Osteoblast (primary cell): ENCODE measurements around the gene SNTG2. TPM values are rescaled to one million over a fixed set of nuclear protein-coding genes. Genes with fewer than 3 reads are reported as not detected.

ENCODE experiments used
- DNase-seq: peaks from one replicate; pipeline ENCODE4 v3.0.0; 2011; ENCODE audit warnings: low spot score, mixed read lengths; ENCODE audit not compliant: insufficient read length; ENCODE audit errors: missing footprints
- H2AFZ ChIP-seq: 2 replicates; pipeline ENCODE4 v1.6.0; 2011; ENCODE audit warnings: mild to moderate bottlenecking, low read length
- H3K27ac ChIP-seq: 2 replicates; pipeline ENCODE4 v1.5.1; 2011; ENCODE audit warnings: mild to moderate bottlenecking, low read depth, low read length, moderate library complexity
- H3K27me3 ChIP-seq: 2 replicates; pipeline ENCODE4 v1.6.0; 2012; ENCODE audit warnings: mild to moderate bottlenecking, control low read depth, inconsistent platforms, low read length, moderate library complexity; ENCODE audit not compliant: insufficient read depth
- H3K36me3 ChIP-seq: 2 replicates; pipeline ENCODE4 v1.5.1; 2011; ENCODE audit warnings: mild to moderate bottlenecking, low read length, control low read depth, moderate library complexity; ENCODE audit not compliant: insufficient read depth
- H3K4me1 ChIP-seq: 2 replicates; pipeline ENCODE4 v1.5.1; 2011; ENCODE audit warnings: mild to moderate bottlenecking, low read length, control low read depth, moderate library complexity; ENCODE audit not compliant: insufficient read depth
- H3K4me2 ChIP-seq: 2 replicates; pipeline ENCODE4 v1.6.0; 2011; ENCODE audit warnings: mild to moderate bottlenecking, low read length; ENCODE audit not compliant: insufficient read depth
- H3K4me3 ChIP-seq: fragments of 200-600 bp; sonication (generic); 3 replicates; pipeline ENCODE4 v1.5.1; 2012; ENCODE audit warnings: mild to moderate bottlenecking, low read length, inconsistent platforms; ENCODE audit not compliant: insufficient read depth
- H3K79me2 ChIP-seq: 2 replicates; pipeline ENCODE4 v1.6.0; 2012; ENCODE audit warnings: mild to moderate bottlenecking, low read length, control low read depth, inconsistent platforms; ENCODE audit not compliant: insufficient read depth
- H3K9me3 ChIP-seq: 2 replicates; pipeline ENCODE4 v1.5.1; 2011; ENCODE audit warnings: low read depth, low read length, control low read depth
- H4K20me1 ChIP-seq: 2 replicates; pipeline ENCODE4 v1.6.0; 2012; ENCODE audit warnings: mild to moderate bottlenecking, low read length, control low read depth; ENCODE audit not compliant: insufficient read depth
- CTCF ChIP-seq: IDR thresholded peaks from 2 replicates; pipeline ENCODE4 v1.5.1; 2011; ENCODE audit warnings: mild to moderate bottlenecking, low read depth, low read length, moderate library complexity; ENCODE audit errors: extremely low read depth
- total RNA-seq: library from RNA; depleted of rRNA; stranded (reverse); fragments of >200 nt; gene quantifications from 2 replicates; pipeline ENCODE4 v1.2.3, GENCODE V29; 2012

SNTG2 gene
- total RNA-seq, 1 donor = 1.4 TPM

GRCh38 chr2:1141079-1141478 lies 190.4 kb downstream of the SNTG2 start:
- no peak for TF ChIP-seq CTCF

GRCh38 chr2:1143129-1143528 lies 192.5 kb downstream of the SNTG2 start:
- TF ChIP-seq CTCF = no peak
- Histone ChIP-seq H3K27ac (no peak overlapping the region), H3K4me3 (no peak overlapping the region)

More at GRCh38 chr2:1141079-1141478, 190.4 kb downstream of the SNTG2 start:
- Histone ChIP-seq H3K27me3 (no peaks in the 10 kb centered on the region), H4K20me1 (no peaks in the 10 kb centered on the region), H3K4me1 (no peaks in the 10 kb centered on the region), H3K36me3 (no peaks in the 10 kb centered on the region), H3K27ac (no peak overlapping the region), H3K9me3 (no peaks in the 10 kb centered on the region), H3K4me3 (no peak overlapping the region), H3K4me2 (no peak overlapping the region), H3K79me2 (no peaks in the 10 kb centered on the region), H2AFZ (no peak overlapping the region)
- no peak for DNase-seq

GRCh38 chr2:1147873-1148612 lies 197.4 kb downstream of the SNTG2 start:
- Histone ChIP-seq H2AFZ (no peak overlapping the region), H3K79me2 (no peaks in the 10 kb centered on the region), H3K36me3 (no peaks in the 10 kb centered on the region), H3K4me1 (no peaks in the 10 kb centered on the region), H3K27ac (no peak overlapping the region), H3K4me3 (no peak overlapping the region), H4K20me1 (no peaks in the 10 kb centered on the region), H3K27me3 (no peaks in the 10 kb centered on the region), H3K9me3 (no peaks in the 10 kb centered on the region), H3K4me2 (no peak overlapping the region)
- no peak for TF ChIP-seq CTCF
- no peak for DNase-seq

More at GRCh38 chr2:1143129-1143528, 192.5 kb downstream of the SNTG2 start:
- Histone ChIP-seq H3K36me3 (no peaks in the 10 kb centered on the region), H3K27me3 (no peaks in the 10 kb centered on the region), H4K20me1 (no peaks in the 10 kb centered on the region), H3K9me3 (no peaks in the 10 kb centered on the region), H3K79me2 (no peaks in the 10 kb centered on the region), H2AFZ (no peak overlapping the region), H3K4me1 (no peaks in the 10 kb centered on the region), H3K4me2 (no peak overlapping the region)
- DNase-seq = no peak

- H3K4me1 ChIP-seq = no peaks in the 10 kb centered on the region
- no peaks in the 10 kb centered on the region for H3K36me3 ChIP-seq
- no peaks in the 10 kb centered on the region for H3K9me3 ChIP-seq
- H3K4me3 ChIP-seq = no peak overlapping the region
- H4K20me1 ChIP-seq = no peaks in the 10 kb centered on the region
- TF ChIP-seq CTCF = no peak
- no peak overlapping the region for H3K4me2 ChIP-seq
- H3K79me2 ChIP-seq = no peaks in the 10 kb centered on the region
- no peak overlapping the region for H3K27ac ChIP-seq
- no peaks in the 10 kb centered on the region for H3K27me3 ChIP-seq
- DNase-seq = no peak
- no peak overlapping the region for H2AFZ ChIP-seq
Observed at GRCh38 chr2:1150724-1151511, 200.3 kb downstream of the SNTG2 start.
